Right forelimb (tissue), 1 donor: ENCODE results near the gene SCGB1A1.
"Not testable (repeated sequence)": the region's sequence is repeated elsewhere in the genome, so short reads cannot be mapped to it uniquely, and the experiment has no call there.

Experiments
- DNase-seq: peaks from one replicate; pipeline ENCODE4 v3.0.0-alpha.2; 2018

SCGB1A1 gene

GRCh38 chr11:62421996-62422395, 3.2 kb downstream of the SCGB1A1 start:
- DNase-seq: no peak

GRCh38 chr11:62423012-62423411, 4.2 kb downstream of the SCGB1A1 start:
- DNase-seq: no peak

GRCh38 chr11:62427630-62428233, 8.9 kb downstream of the SCGB1A1 start:
- no peak for DNase-seq

GRCh38 chr11:62428871-62429560, 10.2 kb downstream of the SCGB1A1 start:
- no peak for DNase-seq

GRCh38 chr11:62430425-62430824, 11.6 kb downstream of the SCGB1A1 start:
- DNase-seq: peak; percentile 68

- no peak for DNase-seq
Observed at GRCh38 chr11:62431171-62431901, 12.5 kb downstream of the SCGB1A1 start.

GRCh38 chr11:62432695-62433094, 13.9 kb downstream of the SCGB1A1 start:
- DNase-seq: no peak

GRCh38 chr11:62433141-62433903, 14.5 kb downstream of the SCGB1A1 start:
- DNase-seq: no peak

- no peak for DNase-seq
Observed at GRCh38 chr11:62433904-62434276, 15.1 kb downstream of the SCGB1A1 start.

- DNase-seq: no peak
Observed at GRCh38 chr11:62435846-62436660, 17.2 kb downstream of the SCGB1A1 start.

- DNase-seq: no peak
Observed at GRCh38 chr11:62437616-62438015, 18.8 kb downstream of the SCGB1A1 start.

GRCh38 chr11:62438641-62439040, 19.8 kb downstream of the SCGB1A1 start:
- no peak for DNase-seq

- DNase-seq: peak; percentile 77
Observed at GRCh38 chr11:62439785-62440602, 21.2 kb downstream of the SCGB1A1 start.

GRCh38 chr11:62443390-62444235, 24.8 kb downstream of the SCGB1A1 start:
- DNase-seq: no peak

GRCh38 chr11:62444236-62444833, 25.5 kb downstream of the SCGB1A1 start:
- peak; percentile 72 for DNase-seq

- no peak for DNase-seq
Observed at GRCh38 chr11:62444835-62445234, 26.0 kb downstream of the SCGB1A1 start.

- DNase-seq: peak; percentile 86
Observed at GRCh38 chr11:62445314-62445740, 26.5 kb downstream of the SCGB1A1 start.

- DNase-seq: no peak
Observed at GRCh38 chr11:62446091-62446490, 27.3 kb downstream of the SCGB1A1 start.

GRCh38 chr11:62449451-62449851, 30.6 kb downstream of the SCGB1A1 start:
- DNase-seq: no peak

GRCh38 chr11:62449912-62450311, 31.1 kb downstream of the SCGB1A1 start:
- not testable (repeated sequence) for DNase-seq
